ENCODE results near the gene RELA.

The RELA gene

DNA sequence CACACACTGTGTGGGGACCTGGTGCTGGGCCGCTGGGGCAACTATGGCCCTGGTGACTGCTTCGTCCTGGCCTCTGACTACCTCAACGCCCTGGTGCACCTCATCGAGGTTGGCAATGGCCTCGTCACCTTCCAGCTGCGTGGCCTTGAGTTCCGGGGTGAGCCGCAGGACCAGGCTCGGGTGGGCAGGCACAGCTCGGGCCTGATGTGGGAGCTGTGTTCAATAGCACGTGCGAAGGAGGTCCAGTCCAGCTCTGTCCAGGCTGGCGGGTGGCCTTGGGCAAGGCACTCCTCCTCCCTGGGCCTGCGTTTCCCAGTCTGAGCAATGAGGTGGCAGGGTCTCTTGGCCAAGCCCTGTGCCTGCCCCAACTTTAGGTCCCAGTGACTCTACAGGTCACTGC lies 33.1 kb downstream of the RELA start:
- no peak for DNase-seq

- no peak for DNase-seq
Observed at GRCh38 chr11:65627202-65627601, 35.5 kb downstream of the RELA start.

DNA sequence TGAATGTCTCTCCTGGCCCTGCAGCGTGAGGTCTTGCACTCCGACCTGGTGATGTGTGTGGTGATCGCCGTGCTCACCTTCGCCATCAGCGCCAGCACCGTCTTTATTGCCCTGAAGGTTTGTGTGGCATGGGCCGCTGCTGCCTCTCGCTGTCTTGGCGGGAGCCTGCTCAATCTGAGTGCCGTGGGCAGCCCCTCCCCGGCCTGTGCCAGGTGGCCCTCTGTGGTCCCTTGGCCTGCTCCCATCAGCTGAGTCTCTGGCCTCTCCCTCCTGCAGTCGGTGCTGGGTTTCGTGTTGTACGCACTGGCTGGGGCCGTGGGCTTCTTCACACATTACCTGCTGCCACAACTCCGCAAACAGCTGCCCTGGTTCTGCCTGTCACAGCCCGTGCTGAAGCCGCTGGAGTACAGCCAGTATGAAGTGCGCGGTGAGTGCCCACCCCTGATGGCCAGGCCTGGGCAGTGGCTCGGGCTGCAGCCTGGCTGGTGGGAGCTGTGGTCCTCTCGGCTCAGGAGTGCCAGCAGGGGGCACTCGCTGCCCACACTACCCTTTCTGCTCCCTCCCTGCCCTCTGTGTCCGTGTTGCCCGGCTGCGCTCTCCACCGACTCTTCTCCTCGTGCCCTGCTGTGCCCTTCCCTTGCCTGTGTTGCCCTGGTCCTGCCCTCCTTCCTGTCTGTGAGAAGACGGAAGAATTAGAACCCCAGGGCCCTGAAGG lies 36.9 kb downstream of the RELA start:
- peak; percentile 33 for DNase-seq

DNA sequence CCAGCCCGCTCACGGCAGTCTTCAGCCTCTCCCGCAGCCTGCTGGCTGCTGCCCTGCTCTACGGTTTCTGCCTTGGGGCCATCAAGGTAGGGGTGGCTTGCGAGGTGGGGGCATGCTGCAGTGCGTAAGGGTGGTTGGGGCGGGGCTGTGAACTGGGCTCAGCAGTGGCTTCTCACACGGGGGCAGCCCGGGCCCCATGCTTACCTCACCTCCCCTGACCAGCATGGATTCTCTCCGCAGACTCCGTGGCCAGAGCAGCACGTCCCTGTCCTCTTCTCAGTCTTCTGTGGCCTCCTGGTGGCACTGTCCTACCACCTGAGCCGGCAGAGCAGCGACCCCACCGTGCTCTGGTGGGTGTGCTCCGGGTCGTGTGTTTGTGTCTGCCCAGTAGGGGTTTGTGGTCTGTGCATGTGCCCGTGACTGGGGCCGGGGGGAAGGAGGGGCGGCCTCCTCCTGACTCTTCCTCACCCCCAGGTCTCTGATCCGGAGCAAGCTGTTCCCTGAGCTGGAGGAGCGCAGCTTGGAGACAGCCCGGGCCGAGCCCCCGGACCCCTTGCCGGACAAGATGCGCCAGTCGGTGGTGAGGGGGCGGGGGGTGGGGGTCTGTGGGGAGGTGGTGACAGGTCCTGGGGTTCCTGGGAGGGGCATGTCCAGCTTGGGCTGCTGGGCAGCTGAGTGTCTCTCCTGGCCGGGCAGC lies 37.6 kb downstream of the RELA start:
- DNase-seq: no peak

GRCh38 chr11:65623852-65624616 lies 38.7 kb downstream of the RELA start:
- no peak for DNase-seq

- DNase-seq: no peak
Observed at GRCh38 chr11:65623177-65623576, 39.5 kb downstream of the RELA start.

DNA sequence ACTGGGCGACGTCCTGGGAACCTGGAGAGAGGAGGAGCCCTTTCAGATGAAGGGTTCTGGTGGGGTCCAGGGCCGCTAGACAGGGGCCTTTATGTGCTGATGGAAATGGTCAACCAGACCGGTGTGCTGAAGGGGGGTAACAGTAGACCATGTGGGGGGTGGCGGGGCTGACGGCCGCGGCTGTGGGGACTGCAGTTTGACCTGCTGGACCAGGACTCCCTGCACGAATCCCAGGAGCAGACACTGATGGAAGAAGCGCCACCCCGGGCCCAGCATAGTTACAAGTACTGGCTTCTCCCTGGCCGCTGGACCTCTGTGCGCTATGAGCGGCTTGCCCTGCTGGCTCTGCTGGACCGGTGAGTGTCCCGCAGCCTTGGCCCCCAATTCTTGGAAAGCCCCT lies 40.7 kb downstream of the RELA start:
- DNase-seq: no peak

DNA sequence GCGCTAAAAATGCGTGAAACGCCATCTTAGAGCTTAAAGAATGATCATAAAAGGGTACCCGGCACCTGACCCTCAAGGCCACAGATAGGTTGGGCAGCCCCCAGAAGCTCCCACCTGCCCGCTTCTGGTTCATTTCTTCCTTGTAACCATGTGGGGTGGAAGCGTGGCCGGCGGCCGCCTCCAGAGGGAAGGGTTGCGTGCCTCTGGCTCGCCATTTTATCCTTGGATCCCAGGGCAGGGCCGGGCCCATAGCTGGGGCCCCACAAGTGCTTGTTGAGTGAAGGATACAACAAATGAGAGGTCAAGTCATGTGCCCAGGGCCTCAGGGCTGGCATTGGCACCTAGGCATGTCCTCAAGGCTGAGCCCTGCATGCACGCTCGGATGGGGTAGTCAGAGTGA lies 41.3 kb downstream of the RELA start:
- no peak for DNase-seq

DNA sequence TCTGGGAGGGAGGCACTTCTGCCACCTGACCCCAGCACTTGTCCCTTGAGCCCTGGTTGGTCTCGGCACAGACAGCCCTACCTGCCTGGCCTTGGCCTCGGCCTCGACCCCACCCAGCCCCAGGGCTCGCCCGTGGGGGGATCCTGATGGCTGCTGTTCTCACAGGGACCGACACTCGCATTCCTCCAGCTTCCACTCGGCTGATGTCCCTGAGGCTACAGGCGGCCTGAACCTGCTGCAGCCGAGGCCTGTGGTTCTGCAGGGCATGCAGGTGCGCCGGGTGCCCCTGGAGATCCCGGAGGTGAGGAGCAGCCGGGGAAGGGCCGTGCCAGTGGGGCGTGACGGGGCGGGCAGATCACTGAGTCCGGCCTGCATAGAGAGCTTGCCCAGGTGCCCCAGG lies 42.0 kb downstream of the RELA start:
- no peak for DNase-seq

- DNase-seq: no peak
Observed at GRCh38 chr11:65619281-65619928, 43.3 kb downstream of the RELA start.

DNA sequence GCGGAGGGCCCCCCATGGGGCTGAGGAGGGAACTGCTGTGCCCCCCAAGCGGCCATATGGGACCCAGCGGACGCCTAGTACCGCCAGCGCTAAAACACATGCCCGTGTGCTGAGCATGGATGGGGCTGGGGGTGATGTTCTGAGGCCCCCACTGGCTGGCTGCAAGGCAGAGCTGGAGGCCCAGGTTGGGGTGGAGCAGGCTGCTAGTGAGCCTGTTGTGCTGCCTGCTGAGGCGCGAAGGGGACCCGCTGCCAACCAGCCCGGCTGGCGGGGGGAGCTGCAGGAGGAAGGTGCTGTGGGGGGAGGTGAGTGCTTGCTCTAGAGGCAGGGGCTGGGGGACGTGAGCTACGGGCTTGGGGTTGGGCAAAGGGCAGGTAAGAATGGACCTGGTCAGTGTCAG lies 44.0 kb downstream of the RELA start:
- no peak for DNase-seq

DNA sequence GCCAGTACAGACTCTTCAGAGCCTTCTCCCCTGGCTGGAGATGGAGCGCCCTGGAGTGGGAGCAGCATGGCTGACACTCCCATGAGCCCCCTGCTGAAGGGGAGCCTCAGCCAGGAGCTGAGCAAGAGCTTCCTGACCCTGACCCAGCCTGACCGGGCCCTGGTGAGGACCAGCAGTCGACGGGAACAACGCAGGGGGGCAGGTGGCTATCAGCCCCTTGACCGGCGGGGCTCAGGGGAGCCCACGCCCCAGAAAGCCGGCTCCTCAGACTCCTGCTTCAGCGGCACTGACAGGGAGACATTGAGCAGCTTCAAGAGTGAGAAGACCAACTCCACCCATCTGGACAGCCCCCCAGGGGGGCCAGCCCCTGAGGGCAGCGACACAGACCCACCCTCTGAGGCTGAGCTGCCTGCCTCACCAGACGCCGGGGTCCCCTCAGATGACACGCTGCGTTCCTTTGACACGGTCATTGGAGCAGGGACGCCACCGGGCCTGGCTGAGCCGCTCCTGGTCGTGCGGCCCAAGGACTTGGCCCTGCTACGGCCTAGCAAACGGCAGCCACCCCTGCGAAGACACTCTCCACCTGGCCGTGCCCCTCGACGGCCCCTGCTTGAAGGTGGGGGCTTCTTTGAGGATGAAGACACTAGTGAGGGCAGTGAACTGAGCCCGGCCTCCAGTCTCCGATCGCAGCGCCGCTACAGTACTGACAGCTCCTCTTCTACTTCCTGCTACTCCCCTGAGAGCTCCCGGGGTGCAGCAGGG lies 44.5 kb downstream of the RELA start:
- no peak for DNase-seq

DNA sequence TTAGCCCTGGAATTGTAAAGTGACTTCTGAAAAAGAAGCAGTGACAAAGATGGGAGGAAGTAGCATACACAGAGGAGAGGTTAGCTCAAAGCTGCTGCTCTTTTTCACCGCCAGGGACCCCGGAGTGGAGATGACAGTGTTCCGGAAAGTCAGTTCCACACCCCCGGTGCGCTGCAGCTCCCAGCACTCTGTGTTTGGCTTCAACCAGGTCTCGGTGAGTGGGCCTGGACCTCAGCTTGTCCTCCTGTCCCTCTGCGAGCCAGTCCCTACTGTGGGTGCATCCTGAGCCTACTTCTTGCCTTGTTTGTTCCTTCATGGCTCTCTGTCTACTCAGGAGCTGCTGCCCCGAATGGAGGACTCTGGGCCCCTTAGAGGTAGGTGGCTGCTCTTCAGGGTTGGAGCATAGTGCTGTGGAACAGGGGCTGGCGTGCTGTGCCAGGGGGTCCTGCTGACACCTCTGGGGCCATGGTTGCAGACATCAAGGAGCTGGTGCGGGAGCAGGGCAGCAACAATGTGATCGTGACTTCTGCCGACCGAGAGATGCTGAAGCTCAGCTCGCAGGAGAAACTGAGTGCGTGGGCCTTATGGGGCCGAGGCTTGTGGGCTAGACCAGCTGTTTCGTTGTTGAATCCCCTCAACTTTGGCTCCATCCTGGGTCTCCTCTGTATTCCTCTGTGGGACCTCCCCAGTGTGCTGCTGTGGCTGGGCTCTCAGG lies 45.4 kb downstream of the RELA start:
- no peak for DNase-seq

GRCh38 chr11:65616575-65617001 lies 46.1 kb downstream of the RELA start:
- no peak for DNase-seq

- DNase-seq: peak; percentile 64
Observed at GRCh38 chr11:65615950-65616574, 46.7 kb downstream of the RELA start.

- DNase-seq: peak; percentile 100
Observed at GRCh38 chr11:65615229-65615949, 47.3 kb downstream of the RELA start, which contains the start of gene PCNX3. Gene PCNX3, plus strand, starts transcription at chr11:65615776. Its CDS starts 536 bp downstream, at chr11:65616312.

DNA sequence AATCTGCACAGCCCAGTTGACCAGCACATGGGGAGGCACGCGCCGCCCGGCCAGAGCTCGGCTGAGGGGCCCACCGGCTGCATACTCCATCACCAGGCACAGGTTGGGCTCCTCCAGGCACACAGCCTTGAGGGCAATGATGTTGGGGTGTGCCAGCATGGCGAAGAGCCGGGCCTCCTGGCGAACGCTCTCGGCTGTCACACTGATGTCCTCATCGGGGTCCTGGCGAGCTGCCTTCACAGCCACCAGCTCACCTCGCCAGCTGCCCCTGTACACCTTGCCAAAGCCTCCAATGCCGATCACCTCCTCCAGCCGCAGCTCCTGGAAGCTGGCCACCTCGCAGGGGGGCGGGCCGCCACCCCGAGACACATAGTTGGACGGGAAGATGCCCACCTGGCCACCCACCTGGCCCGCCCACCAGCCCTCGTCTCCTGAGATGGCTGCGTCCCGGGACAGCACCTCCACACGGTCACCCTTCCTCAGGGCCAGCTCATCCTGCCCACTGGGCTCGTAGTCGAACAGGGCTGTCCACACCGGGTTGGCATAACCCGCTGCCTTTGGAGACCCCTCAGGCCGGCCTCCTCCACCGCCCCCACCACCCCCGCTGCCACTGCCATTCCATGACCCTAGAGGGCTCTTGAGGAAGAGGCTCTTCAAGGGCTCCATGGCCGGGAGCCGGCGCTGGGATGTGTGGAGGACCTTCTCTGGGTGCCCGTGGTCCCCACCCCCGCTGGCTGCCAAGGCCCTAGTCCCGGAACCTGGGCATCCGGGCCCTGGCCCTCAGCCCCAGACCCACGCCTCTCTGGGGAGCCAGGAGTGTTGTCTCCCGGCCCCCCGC lies 49.4 kb downstream of the RELA start:
- no peak for DNase-seq

DNA sequence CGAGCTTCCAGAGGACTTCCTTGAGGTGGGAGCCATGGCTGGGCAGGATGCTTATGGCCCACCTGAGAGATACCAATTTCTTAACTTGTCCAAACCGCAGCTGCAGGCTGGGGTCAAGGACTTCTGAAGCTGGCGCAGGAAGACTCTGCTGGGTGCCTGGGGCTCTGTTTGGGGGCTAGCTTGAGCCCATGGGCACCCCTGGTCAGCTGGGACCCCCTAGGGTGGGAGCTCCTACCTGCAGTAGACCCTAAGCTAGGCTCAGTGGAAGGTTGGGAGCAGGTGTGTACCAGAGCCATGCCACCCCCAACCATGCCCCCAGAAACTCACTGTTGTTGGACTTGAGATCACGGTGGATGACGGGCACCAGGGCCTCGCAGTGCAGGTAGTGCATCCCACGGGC lies 50.0 kb downstream of the RELA start:
- no peak for DNase-seq

DNA sequence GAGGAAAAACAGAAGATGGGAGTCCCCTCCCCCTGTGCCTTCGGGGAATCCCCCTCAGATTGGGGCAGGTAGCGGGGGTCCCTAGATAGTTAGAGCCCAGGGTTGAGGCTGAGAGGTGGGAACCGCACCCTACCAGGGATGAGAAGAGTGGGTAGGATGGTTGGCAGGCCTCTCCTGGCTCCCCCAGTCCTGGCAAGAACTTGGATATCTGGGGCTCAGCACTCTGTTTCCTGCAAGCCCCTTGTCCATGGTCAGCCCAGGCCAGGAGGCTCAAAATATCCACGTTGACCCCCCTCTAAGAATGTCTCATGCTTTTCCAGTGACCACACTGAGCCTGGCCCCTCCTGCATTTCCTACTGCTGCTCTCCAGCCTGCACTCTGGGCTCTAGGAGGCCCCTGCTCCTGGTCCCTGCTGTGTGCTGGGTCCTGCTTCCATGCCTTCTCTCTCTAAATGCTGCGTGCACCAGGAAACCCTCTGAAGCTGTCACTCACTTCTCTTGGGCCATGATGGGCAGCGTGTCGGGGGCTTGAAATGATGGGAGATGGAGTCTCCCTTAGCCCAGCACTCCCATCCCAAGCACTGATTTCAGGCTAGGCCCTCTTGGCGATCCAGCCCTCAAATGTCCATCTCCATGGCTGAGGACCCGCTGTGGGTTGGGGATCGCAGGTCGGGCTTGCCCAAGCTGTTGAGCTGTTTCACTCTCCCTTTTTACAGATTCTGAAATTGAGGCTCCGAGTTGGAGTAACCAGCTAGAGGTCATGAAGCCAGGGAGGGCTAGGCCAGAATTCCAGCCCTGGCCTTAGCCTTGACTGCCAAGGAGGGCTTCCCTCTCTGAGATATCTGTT lies 50.7 kb downstream of the RELA start:
- no peak for DNase-seq
